ENCODE measurements around the gene NNAT.
A peak's percentile ranks its signal among the peaks of the same experiment; 100 is the strongest.

Gene NNAT

GRCh38 chr20:37518606-37519507 lies 2.2 kb upstream of the NNAT start:
- DNase-seq (ENCODE audit: low spot score) (peak; percentile 82), ATAC-seq (ENCODE audit: low read depth) (no peak)
- Histone ChIP-seq H3K9me3 (ENCODE audit: severe bottlenecking) (no peaks in the 10 kb centered on the region), H3K4me1 (ENCODE audit: insufficient read depth, poor library complexity, severe bottlenecking) (peaks cover 19% of the 10 kb centered on the region), H3K27me3 (ENCODE audit: insufficient read depth, poor library complexity, severe bottlenecking) (no peaks in the 10 kb centered on the region), H3K36me3 (ENCODE audit: low read depth) (peaks cover 91% of the 10 kb centered on the region), H3K27ac (ENCODE audit: poor library complexity, severe bottlenecking) (no peak overlapping the region), H3K4me3 (ENCODE audit: severe bottlenecking) (no peak overlapping the region)
- no peak for TF ChIP-seq CTCF (IDR thresholded peaks at IDR 0.05; ENCODE audit: poor library complexity, severe bottlenecking)

GRCh38 chr20:37519508-37520418 lies 1.3 kb upstream of the NNAT start:
- TF ChIP-seq CTCF (IDR thresholded peaks at IDR 0.05; ENCODE audit: poor library complexity, severe bottlenecking), result no peak
- H3K4me3 ChIP-seq (ENCODE audit: severe bottlenecking), result no peak overlapping the region
- no peak for ATAC-seq (ENCODE audit: low read depth)

GRCh38 chr20:37520419-37520955 lies 563 bp upstream of the NNAT start:
- ATAC-seq (ENCODE audit: low read depth), result no peak
- no peak overlapping the region for H3K27ac ChIP-seq (ENCODE audit: poor library complexity, severe bottlenecking)
- no peaks in the 10 kb centered on the region for H3K27me3 ChIP-seq (ENCODE audit: insufficient read depth, poor library complexity, severe bottlenecking)
- peaks cover 34% of the 10 kb centered on the region for H3K4me1 ChIP-seq (ENCODE audit: insufficient read depth, poor library complexity, severe bottlenecking)
- H3K4me3 ChIP-seq (ENCODE audit: severe bottlenecking), result no peak overlapping the region
- TF ChIP-seq CTCF (IDR thresholded peaks at IDR 0.05; ENCODE audit: poor library complexity, severe bottlenecking), result no peak
- H3K9me3 ChIP-seq (ENCODE audit: severe bottlenecking), result no peaks in the 10 kb centered on the region
- peak; percentile 56 for DNase-seq (ENCODE audit: low spot score)
- peaks cover 86% of the 10 kb centered on the region for H3K36me3 ChIP-seq (ENCODE audit: low read depth)

More at GRCh38 chr20:37519508-37520418, 1.3 kb upstream of the NNAT start:
- H3K4me1 ChIP-seq (ENCODE audit: insufficient read depth, poor library complexity, severe bottlenecking), result peaks cover 28% of the 10 kb centered on the region
- no peaks in the 10 kb centered on the region for H3K27me3 ChIP-seq (ENCODE audit: insufficient read depth, poor library complexity, severe bottlenecking)
- no peak overlapping the region for H3K27ac ChIP-seq (ENCODE audit: poor library complexity, severe bottlenecking)
- peaks cover 89% of the 10 kb centered on the region for H3K36me3 ChIP-seq (ENCODE audit: low read depth)
- H3K9me3 ChIP-seq (ENCODE audit: severe bottlenecking), result no peaks in the 10 kb centered on the region
- DNase-seq (ENCODE audit: low spot score), result peak; percentile 83

- H3K27ac ChIP-seq (ENCODE audit: poor library complexity, severe bottlenecking), result peak overlapping the region; percentile 98
- no peaks in the 10 kb centered on the region for H3K27me3 ChIP-seq (ENCODE audit: insufficient read depth, poor library complexity, severe bottlenecking)
- ATAC-seq (ENCODE audit: low read depth) (peak; percentile 36), DNase-seq (ENCODE audit: low spot score) (peak; percentile 98)
- no peaks in the 10 kb centered on the region for H3K9me3 ChIP-seq (ENCODE audit: severe bottlenecking)
- TF ChIP-seq CTCF (IDR thresholded peaks at IDR 0.05; ENCODE audit: poor library complexity, severe bottlenecking), result no peak
- peaks cover 40% of the 10 kb centered on the region for H3K4me1 ChIP-seq (ENCODE audit: insufficient read depth, poor library complexity, severe bottlenecking)
- no peak overlapping the region for H3K4me3 ChIP-seq (ENCODE audit: severe bottlenecking)
- peaks cover 79% of the 10 kb centered on the region for H3K36me3 ChIP-seq (ENCODE audit: low read depth)
Observed at GRCh38 chr20:37522260-37523011, 1.4 kb downstream of the NNAT start.

Data from RWPE2 (cell line).